Measurements from ENCODE around the gene DEFB114. TPM values are rescaled to one million over a fixed set of nuclear protein-coding genes. Genes with fewer than 3 reads are reported as not detected.

Gene DEFB114
- total RNA-seq, 1 experiment from 2014 or later: not detected

DNA sequence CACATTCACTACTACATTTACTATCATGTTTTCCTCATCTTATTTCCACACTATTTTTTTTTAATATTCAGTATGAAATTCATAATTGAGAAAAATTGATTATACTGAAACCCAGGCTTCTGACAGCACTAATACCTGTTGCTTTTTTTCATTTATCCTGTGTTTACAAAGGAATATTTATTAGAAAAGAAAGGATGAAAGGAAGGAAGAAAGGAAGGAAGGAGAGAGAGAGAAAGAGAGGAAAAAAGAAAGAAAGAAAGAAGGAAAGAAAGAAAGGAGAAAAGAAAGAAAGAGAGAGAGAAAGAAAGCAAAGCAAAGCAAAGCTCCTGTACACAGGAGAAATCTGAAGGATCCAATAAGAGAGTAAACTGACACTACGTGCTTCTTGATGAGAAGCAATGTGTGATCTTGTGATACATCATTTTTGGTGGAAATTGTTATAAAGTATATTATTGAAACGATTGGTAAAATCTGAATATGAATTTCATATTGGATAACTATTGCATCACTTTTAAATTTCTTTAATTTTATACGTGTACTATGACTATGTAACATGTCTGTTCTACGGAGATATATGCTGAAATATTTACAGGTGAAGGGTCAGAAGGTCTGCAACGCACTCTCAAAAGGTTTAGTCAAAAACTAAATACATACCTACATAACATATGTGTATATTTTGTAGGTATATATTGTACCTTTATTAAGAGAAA is 43.9 kb downstream of the DEFB114 start:
- Mint-ChIP-seq H3K27me3 (ENCODE audit: low read depth) (no peaks in the 10 kb centered on the region), H3K27ac (no peak overlapping the region), H3K4me1 (peaks cover 36 to 41% of the 10 kb centered on the region in 2 experiments), H3K36me3 (ENCODE audit: insufficient read depth in 1 of 3, low read depth in 3 of 3) (no peaks in the 10 kb centered on the region; a peak in 1 of 7 replicates), H3K4me3 (no peak overlapping the region), H3K9me3 (no peaks in the 10 kb centered on the region)
- Histone ChIP-seq H3K27ac (ENCODE audit: insufficient read length, low read depth, low read length) (no peak overlapping the region), H3K18ac (ENCODE audit: insufficient read length, low read depth, low read length) (no peak overlapping the region), H2AFZ (ENCODE audit: low read length) (no peak overlapping the region), H3T11ph (ENCODE audit: low read length) (no peak overlapping the region), H3K14ac (ENCODE audit: insufficient read depth, low read length) (no peak overlapping the region), H4K20me1 (ENCODE audit: control insufficient read depth, insufficient read depth, insufficient read length) (no peaks in the 10 kb centered on the region), H3K23me2 (ENCODE audit: insufficient read length, low read depth, low read length, poor library complexity, severe bottlenecking) (no peaks in the 10 kb centered on the region), H3K4me1 (ENCODE audit: insufficient read depth, low read length) (peaks cover 4% of the 10 kb centered on the region; the same call in 1 of the 2 replicates), H3K27me3 (ENCODE audit: insufficient read depth, low read length) (no peaks in the 10 kb centered on the region), H3K4me2 (ENCODE audit: insufficient read depth, insufficient read length, low read length) (no peak overlapping the region), H4K5ac (ENCODE audit: insufficient read length, low read depth, low read length) (no peak overlapping the region), H2BK20ac (ENCODE audit: low read depth, low read length, poor library complexity, severe bottlenecking) (no peak overlapping the region), H3K79me1 (ENCODE audit: insufficient read depth, low read depth, low read length, poor library complexity, severe bottlenecking) (no peaks in the 10 kb centered on the region), H4K8ac (replicated peaks; ENCODE audit: insufficient read length, low read depth, low read length) (no peak overlapping the region), H3K9ac (ENCODE audit: extremely low read depth, insufficient read length, low read length) (no peak overlapping the region), H2BK12ac (ENCODE audit: insufficient read length, low read depth, low read length) (no peak overlapping the region), H3K56ac (ENCODE audit: insufficient read length, low read depth, low read length) (no peak overlapping the region), H2AK5ac (ENCODE audit: insufficient read length, low read length) (no peak overlapping the region), H3K4ac (ENCODE audit: low read depth, low read length) (no peak overlapping the region), H3K23ac (ENCODE audit: insufficient read length, low read depth, low read length) (no peak overlapping the region), H2BK5ac (ENCODE audit: insufficient read length, low read length) (no peak overlapping the region), H2BK15ac (ENCODE audit: low read depth, low read length) (no peak overlapping the region), H3K79me2 (ENCODE audit: insufficient read depth, low read length) (no peaks in the 10 kb centered on the region), H3K9me3 (ENCODE audit: control insufficient read depth, low read depth, low read length) (no peaks in the 10 kb centered on the region), H4K91ac (ENCODE audit: insufficient read length, low read depth, low read length) (no peak overlapping the region), H2BK120ac (ENCODE audit: low read depth, low read length, poor library complexity, severe bottlenecking) (no peak overlapping the region)
- no CpG with 5 or more reads among the region's 5 CpGs for WGBS (ENCODE audit: extremely low coverage, insufficient read length, low lambda C conversion rate)
- TF ChIP-seq, protein P1, sequence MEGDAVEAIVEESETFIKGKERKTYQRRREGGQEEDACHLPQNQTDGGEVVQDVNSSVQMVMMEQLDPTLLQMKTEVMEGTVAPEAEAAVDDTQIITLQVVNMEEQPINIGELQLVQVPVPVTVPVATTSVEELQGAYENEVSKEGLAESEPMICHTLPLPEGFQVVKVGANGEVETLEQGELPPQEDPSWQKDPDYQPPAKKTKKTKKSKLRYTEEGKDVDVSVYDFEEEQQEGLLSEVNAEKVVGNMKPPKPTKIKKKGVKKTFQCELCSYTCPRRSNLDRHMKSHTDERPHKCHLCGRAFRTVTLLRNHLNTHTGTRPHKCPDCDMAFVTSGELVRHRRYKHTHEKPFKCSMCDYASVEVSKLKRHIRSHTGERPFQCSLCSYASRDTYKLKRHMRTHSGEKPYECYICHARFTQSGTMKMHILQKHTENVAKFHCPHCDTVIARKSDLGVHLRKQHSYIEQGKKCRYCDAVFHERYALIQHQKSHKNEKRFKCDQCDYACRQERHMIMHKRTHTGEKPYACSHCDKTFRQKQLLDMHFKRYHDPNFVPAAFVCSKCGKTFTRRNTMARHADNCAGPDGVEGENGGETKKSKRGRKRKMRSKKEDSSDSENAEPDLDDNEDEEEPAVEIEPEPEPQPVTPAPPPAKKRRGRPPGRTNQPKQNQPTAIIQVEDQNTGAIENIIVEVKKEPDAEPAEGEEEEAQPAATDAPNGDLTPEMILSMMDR (conservative IDR thresholded peaks at IDR 0.05): no peak
- DNase-seq: no peak

Measured in H9 (cell line).